Mammary epithelial cell (primary cell): ENCODE data around the gene MESP1.
"Not testable (repeated sequence)": the region's sequence is repeated elsewhere in the genome, so short reads cannot be mapped to it uniquely, and the experiment has no call there.

Experiments used
- CTCF ChIP-seq, 2 donors: IDR thresholded peaks in 1 of 2; conservative IDR thresholded peaks in 1 of 2; 2 replicates each; pipeline ENCODE4 v1.5.1; 2011 to 2012; ENCODE audit warnings: inconsistent platforms in 2 of 2, low read length in 2 of 2, mild to moderate bottlenecking in 2 of 2, control low read depth in 1 of 2, low read depth in 1 of 2; ENCODE audit not compliant: insufficient read depth in 1 of 2; ENCODE audit errors: extremely low read depth in 1 of 2
- EZH2 ChIP-seq: IDR thresholded peaks from 2 replicates; pipeline ENCODE4 v1.6.1; 2012; ENCODE audit warnings: low read length, inconsistent platforms, borderline replicate concordance

GRCh38 chr15:89782619-89782950 lies 31.5 kb upstream of the MESP1 start:
- not testable (repeated sequence) for TF ChIP-seq EZH2; CTCF (conservative IDR thresholded peaks at IDR 0.05 in 1 of 2, IDR thresholded peaks at IDR 0.05 in 1 of 2; ENCODE audit: extremely low read depth in 1 of 2, insufficient read depth in 1 of 2, low read depth in 1 of 2, low read length in 2 of 2)
